ENCODE results near the gene NEAT1. TPM values are rescaled to one million over a fixed set of nuclear protein-coding genes. Genes with fewer than 3 reads are reported as not detected.

NEAT1 gene
- total and polyA plus RNA-seq, 9 of the 15 experiments (the other 6 are each of a cell fraction or from before 2014, with no cell fraction given), result 20.1 to 389 (median 62.8) TPM

- BruUV-seq (replicated peaks), result no TSS peak
- Histone ChIP-seq H3K9me1 (ENCODE audit: control insufficient read depth, insufficient read depth, low read length) (no peaks in the 10 kb centered on the region), H4K20me1 (replicated peaks; ENCODE audit: control insufficient read depth, insufficient read depth, low read length) (no peaks in the 10 kb centered on the region), H3K9ac (ENCODE audit: insufficient read depth in 1 of 2, low read depth in 2 of 2, low read length in 2 of 2) (peak overlapping the region; percentile 88 to 98), H2AFZ (ENCODE audit: low read depth, low read length) (peak overlapping the region; percentile 95), H3K27ac (ENCODE audit: extremely low read depth, low read depth, low read length) (peak overlapping the region; percentile 41; the same call in 2 of the 3 replicates), H3K4me1 (replicated peaks in 1 of 2; ENCODE audit: control insufficient read depth in 2 of 2, insufficient read depth in 2 of 2, low read length in 2 of 2) (peaks cover 44 to 59% of the 10 kb centered on the region in 2 experiments), H3K4me3 (peak overlapping the region; percentile 14; the same call in 1 of the 2 replicates), H3K36me3 (ENCODE audit: control insufficient read depth, insufficient read depth, low read length) (peaks cover 22% of the 10 kb centered on the region; the same call in 1 of the 3 replicates), H3K9me3 (replicated peaks; ENCODE audit: control insufficient read depth, insufficient read depth, low read depth, low read length) (no peaks in the 10 kb centered on the region), H3K79me2 (ENCODE audit: control insufficient read depth, insufficient read depth, low read length) (peaks cover 44% of the 10 kb centered on the region), H3K4me2 (ENCODE audit: insufficient read depth, low read length) (peak overlapping the region; percentile 91), H3K27me3 (ENCODE audit: control insufficient read depth in 2 of 2, insufficient read depth in 2 of 2, low read length in 2 of 2) (no peaks in the 10 kb centered on the region)
- ChIA-PET POLR2A (interaction anchor here (0.6 to 17.3 kb wide), 19 partner anchors 9 to 284 kb away, joined by 3 to 1349 read pairs (median 5); partner anchors contain the start of genes MALAT1 and NEAT1), CTCF (ENCODE audit: low intra/inter-chr PET ratio) (interaction anchor here (0.7 to 1.7 kb wide), 5 partner anchors 17 to 95 kb away, joined by 3 to 21 read pairs (median 4); partner anchors contain the start of gene SLC25A45)
- TF ChIP-seq FOXA3 (CRISPR knock-in tag; conservative IDR thresholded peaks at IDR 0.05 in 1 of 2, IDR thresholded peaks at IDR 0.05 in 1 of 2), result 0 out of 4 replicates have a peak, but pooled peaks of 1 of the 2 experiments have one; percentile 12
- 0 out of 2 replicates have a peak, but pooled peaks have one; percentile 13 for TF ChIP-seq RBFOX2 (IDR thresholded peaks at IDR 0.05; ENCODE audit: low read depth, low read length)
- TF ChIP-seq ZFP36 (IDR thresholded peaks at IDR 0.05; ENCODE audit: low read depth, low read length, partially characterized antibody), result peak; percentile 50
- peak; percentile 65; the same call in 1 of the 2 replicates for TF ChIP-seq POLR2G (IDR thresholded peaks at IDR 0.05; ENCODE audit: low read depth, low read length)
- TF ChIP-seq E2F6 (IDR thresholded peaks at IDR 0.05; ENCODE audit: borderline replicate concordance in 1 of 2, extremely low read depth in 1 of 2, insufficient read depth in 1 of 2, insufficient read length in 1 of 2, low read depth in 1 of 2, low read length in 1 of 2, poor library complexity in 1 of 2, severe bottlenecking in 1 of 2), result no peak
- TF ChIP-seq MXI1 (IDR thresholded peaks at IDR 0.05; ENCODE audit: low read depth, low read length), result no peak
- DNase-seq (ENCODE audit: extremely low read depth in 1 of 4, low spot score in 3 of 4) (no peak), ATAC-seq (no peak), FAIRE-seq (no peak)
- in situ Hi-C loops (cut with MboI) (loop anchor here (5.0 kb wide), 1 partner anchor 97 kb away; no protein-coding TSS in a partner anchor), intact Hi-C loops (cut with micrococcal nuclease) (loop anchor here (1.0 to 2.0 kb wide), 5 partner anchors 18 to 95 kb away; partner anchors contain the start of gene SLC25A45)
- WGBS (ENCODE audit: insufficient coverage, low coverage, missing lambda C conversion rate), result 66% methylated on average over 11 of the region's 11 CpGs
Measured at GRCh38 chr11:65415499-65416340, 6.9 kb upstream of the NEAT1 start.

Data from K562 (cell line).